ENCODE measurements around the gene HSD3B7. TPM values are rescaled to one million over a fixed set of nuclear protein-coding genes. Genes with fewer than 3 reads are reported as not detected.

HSD3B7 gene
- total and polyA plus RNA-seq, 10 of the 15 experiments (the other 5 are each of a cell fraction or from before 2014, with no cell fraction given), result 0.18 to 1.8 (median 0.48) TPM; not detected in 1

- TF ChIP-seq E2F8 (IDR thresholded peaks at IDR 0.05; ENCODE audit: low read depth, partially characterized antibody), result no peak
- TF ChIP-seq TBL1XR1 (IDR thresholded peaks at IDR 0.05; ENCODE audit: low read depth, low read length), result no peak
- no peak for TF ChIP-seq RBBP5 (conservative IDR thresholded peaks at IDR 0.05)
- no peak for TF ChIP-seq ZNF622 (IDR thresholded peaks at IDR 0.05)
- TF ChIP-seq SIX5 (IDR thresholded peaks at IDR 0.05; ENCODE audit: low read depth, low read length, severe bottlenecking), result peak; percentile 10
- TF ChIP-seq CHD4 (IDR thresholded peaks at IDR 0.05), result no peak
- no peak for TF ChIP-seq FOXM1 (IDR thresholded peaks at IDR 0.05; ENCODE audit: low read depth, low read length)
- TF ChIP-seq, protein P1, sequence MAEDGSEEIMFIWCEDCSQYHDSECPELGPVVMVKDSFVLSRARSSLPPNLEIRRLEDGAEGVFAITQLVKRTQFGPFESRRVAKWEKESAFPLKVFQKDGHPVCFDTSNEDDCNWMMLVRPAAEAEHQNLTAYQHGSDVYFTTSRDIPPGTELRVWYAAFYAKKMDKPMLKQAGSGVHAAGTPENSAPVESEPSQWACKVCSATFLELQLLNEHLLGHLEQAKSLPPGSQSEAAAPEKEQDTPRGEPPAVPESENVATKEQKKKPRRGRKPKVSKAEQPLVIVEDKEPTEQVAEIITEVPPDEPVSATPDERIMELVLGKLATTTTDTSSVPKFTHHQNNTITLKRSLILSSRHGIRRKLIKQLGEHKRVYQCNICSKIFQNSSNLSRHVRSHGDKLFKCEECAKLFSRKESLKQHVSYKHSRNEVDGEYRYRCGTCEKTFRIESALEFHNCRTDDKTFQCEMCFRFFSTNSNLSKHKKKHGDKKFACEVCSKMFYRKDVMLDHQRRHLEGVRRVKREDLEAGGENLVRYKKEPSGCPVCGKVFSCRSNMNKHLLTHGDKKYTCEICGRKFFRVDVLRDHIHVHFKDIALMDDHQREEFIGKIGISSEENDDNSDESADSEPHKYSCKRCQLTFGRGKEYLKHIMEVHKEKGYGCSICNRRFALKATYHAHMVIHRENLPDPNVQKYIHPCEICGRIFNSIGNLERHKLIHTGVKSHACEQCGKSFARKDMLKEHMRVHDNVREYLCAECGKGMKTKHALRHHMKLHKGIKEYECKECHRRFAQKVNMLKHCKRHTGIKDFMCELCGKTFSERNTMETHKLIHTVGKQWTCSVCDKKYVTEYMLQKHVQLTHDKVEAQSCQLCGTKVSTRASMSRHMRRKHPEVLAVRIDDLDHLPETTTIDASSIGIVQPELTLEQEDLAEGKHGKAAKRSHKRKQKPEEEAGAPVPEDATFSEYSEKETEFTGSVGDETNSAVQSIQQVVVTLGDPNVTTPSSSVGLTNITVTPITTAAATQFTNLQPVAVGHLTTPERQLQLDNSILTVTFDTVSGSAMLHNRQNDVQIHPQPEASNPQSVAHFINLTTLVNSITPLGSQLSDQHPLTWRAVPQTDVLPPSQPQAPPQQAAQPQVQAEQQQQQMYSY (CRISPR knock-in tag; IDR thresholded peaks at IDR 0.05), result no peak
- TF ChIP-seq ZNF274 (IDR thresholded peaks at IDR 0.05; ENCODE audit: insufficient read depth, insufficient read length), result no peak
- TF ChIP-seq RELB (IDR thresholded peaks at IDR 0.05; ENCODE audit: low read depth), result no peak
- TF ChIP-seq TARDBP (IDR thresholded peaks at IDR 0.05; ENCODE audit: borderline replicate concordance), result no peak
- TF ChIP-seq EZH2 (IDR thresholded peaks at IDR 0.05; ENCODE audit: borderline replicate concordance, control insufficient read depth, low read depth, low read length), result no peak
- TF ChIP-seq, protein P2, sequence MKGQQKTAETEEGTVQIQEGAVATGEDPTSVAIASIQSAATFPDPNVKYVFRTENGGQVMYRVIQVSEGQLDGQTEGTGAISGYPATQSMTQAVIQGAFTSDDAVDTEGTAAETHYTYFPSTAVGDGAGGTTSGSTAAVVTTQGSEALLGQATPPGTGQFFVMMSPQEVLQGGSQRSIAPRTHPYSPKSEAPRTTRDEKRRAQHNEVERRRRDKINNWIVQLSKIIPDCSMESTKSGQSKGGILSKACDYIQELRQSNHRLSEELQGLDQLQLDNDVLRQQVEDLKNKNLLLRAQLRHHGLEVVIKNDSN (IDR thresholded peaks at IDR 0.05; ENCODE audit: borderline replicate concordance, extremely low read length, insufficient read depth, low read depth, low read length), result peak; percentile 24
- TF ChIP-seq HDGF (IDR thresholded peaks at IDR 0.05), result peak; percentile 57; the same call in 1 of the 2 replicates
- TF ChIP-seq SMC3 (IDR thresholded peaks at IDR 0.05; ENCODE audit: borderline replicate concordance, low read length), result peak; percentile 64
- no peak for TF ChIP-seq DPF2 (IDR thresholded peaks at IDR 0.05)
- TF ChIP-seq EP300 (IDR thresholded peaks at IDR 0.05; ENCODE audit: borderline replicate concordance in 1 of 2, control insufficient read depth in 1 of 2, low read depth in 2 of 2, low read length in 2 of 2), result no peak
- no peak for TF ChIP-seq STAT3 (IDR thresholded peaks at IDR 0.05; ENCODE audit: low read depth, low read length)
Observed at GRCh38 chr16:30941600-30942425, 43.2 kb upstream of the HSD3B7 start (continued).
